RPMI7951 (cell line): ENCODE results near the gene CHST1. TPM values are rescaled to one million over a fixed set of nuclear protein-coding genes. Genes with fewer than 3 reads are reported as not detected.

Experiments
- DNase-seq: peaks from one replicate; pipeline ENCODE4 v3.0.0-alpha.2; 2012; ENCODE audit warnings: low read depth
- total RNA-seq: library from RNA; depleted of rRNA; stranded (reverse); fragments of >200 nt; shearing (Covaris generic); gene quantifications from 2 replicates; pipeline ENCODE4 v1.2.3, GENCODE V29; 2014; rRNA removed

Gene CHST1
- total RNA-seq, 1 experiment from 2014 or later = 0.36 TPM

- DNase-seq = peak; percentile 66
Measured at GRCh38 chr11:45607995-45608394, 57.4 kb downstream of the CHST1 start.

- no peak for DNase-seq
Measured at GRCh38 chr11:45606514-45607281, 58.7 kb downstream of the CHST1 start.

GRCh38 chr11:45605051-45605450, 60.4 kb downstream of the CHST1 start:
- no peak for DNase-seq

- no peak for DNase-seq
Measured at GRCh38 chr11:45603946-45604682, 61.3 kb downstream of the CHST1 start.

GRCh38 chr11:45599161-45599943, 66.1 kb downstream of the CHST1 start:
- no peak for DNase-seq

Other genes starting within 250 kb of the CHST1 start
- 4.8 and 5.2 TPM in 2 replicates for gene SLC35C1, start 139.5 kb upstream of the CHST1 start, total RNA-seq
- gene CRY2, start 181.9 kb upstream of the CHST1 start, total RNA-seq = 5.0 and 6.4 TPM in 2 replicates
- gene MAPK8IP1, start 220.0 kb upstream of the CHST1 start, total RNA-seq = 2.5 and 3.0 TPM in 2 replicates
- not detected in 2 replicates for gene FREY1, start 241.6 kb upstream of the CHST1 start, total RNA-seq